GM21528 (cell line): ENCODE data around the gene TCF25.
"Not testable (repeated sequence)": the region's sequence is repeated elsewhere in the genome, so short reads cannot be mapped to it uniquely, and the experiment has no call there.

Source experiments
- ATAC-seq: cut with Tn5 transposase; IDR thresholded peaks from one replicate; pipeline ENCODE4 v1.9.1; 2021; ENCODE audit warnings: mild to moderate bottlenecking, moderate library complexity; ENCODE audit not compliant: unreplicated experiment, low FRiP score

TCF25 gene

GRCh38 chr16:89915303-89916232 lies 42.2 kb downstream of the TCF25 start:
- ATAC-seq, result no peak

- ATAC-seq, result peak; percentile 72
These were observed 44.5 kb downstream of the TCF25 start for GRCh38 chr16:89917773-89918452.

GRCh38 chr16:89918453-89919347 lies 45.3 kb downstream of the TCF25 start, which contains the start of gene MC1R:
TSS of gene MC1R (plus strand) at chr16:89918862. CDS start at chr16:89919259, 397 bp downstream.
- no peak for ATAC-seq

GRCh38 chr16:89919535-89920406 lies 46.4 kb downstream of the TCF25 start:
- ATAC-seq, result no peak

GRCh38 chr16:89920723-89921122 lies 47.3 kb downstream of the TCF25 start:
- ATAC-seq, result no peak

- ATAC-seq, result no peak
These were observed 47.8 kb downstream of the TCF25 start for GRCh38 chr16:89921131-89921701.

- ATAC-seq, result no peak
These were observed 48.5 kb downstream of the TCF25 start for GRCh38 chr16:89921702-89922476.

- ATAC-seq, result no peak
These were observed 49.1 kb downstream of the TCF25 start for GRCh38 chr16:89922477-89922883.

GRCh38 chr16:89922884-89923639 lies 49.7 kb downstream of the TCF25 start, which contains the start of gene TUBB3:
TSS of gene TUBB3 (plus strand) at chr16:89923342. CDS start at chr16:89923402, 60 bp downstream.
- no peak for ATAC-seq

- ATAC-seq, result no peak
These were observed 50.4 kb downstream of the TCF25 start for GRCh38 chr16:89923640-89924296.

GRCh38 chr16:89924297-89924924 lies 51.0 kb downstream of the TCF25 start:
- ATAC-seq, result no peak

GRCh38 chr16:89924925-89925307 lies 51.5 kb downstream of the TCF25 start:
- no peak for ATAC-seq

GRCh38 chr16:89925596-89926079 lies 52.2 kb downstream of the TCF25 start:
- ATAC-seq, result no peak

GRCh38 chr16:89931305-89931896 lies 58.0 kb downstream of the TCF25 start:
- no peak for ATAC-seq

GRCh38 chr16:89931964-89932363 lies 58.6 kb downstream of the TCF25 start:
- ATAC-seq, result no peak

- not testable (repeated sequence) for ATAC-seq
These were observed 60.6 kb downstream of the TCF25 start for GRCh38 chr16:89934019-89934418.
